GM21515 (cell line): Measurements from ENCODE around the gene TRAPPC12.

ENCODE experiments used
- ATAC-seq: cut with Tn5 transposase; IDR thresholded peaks from one replicate; pipeline ENCODE4 v1.9.1; 2021; ENCODE audit not compliant: unreplicated experiment

TRAPPC12 gene

GRCh38 chr2:3405876-3406275, 26.4 kb downstream of the TRAPPC12 start:
- ATAC-seq, result no peak

- no peak for ATAC-seq
These were observed 27.0 kb downstream of the TRAPPC12 start for GRCh38 chr2:3406501-3406900.

- ATAC-seq, result no peak
These were observed 29.3 kb downstream of the TRAPPC12 start for GRCh38 chr2:3408781-3409180.

- no peak for ATAC-seq
These were observed 30.2 kb downstream of the TRAPPC12 start for GRCh38 chr2:3409627-3410170.

GRCh38 chr2:3411103-3411502, 31.6 kb downstream of the TRAPPC12 start:
- ATAC-seq, result no peak

- ATAC-seq, result no peak
These were observed 34.2 kb downstream of the TRAPPC12 start for GRCh38 chr2:3413697-3414096.

- ATAC-seq, result no peak
These were observed 34.8 kb downstream of the TRAPPC12 start for GRCh38 chr2:3414133-3414860.

GRCh38 chr2:3418766-3419404, 39.4 kb downstream of the TRAPPC12 start:
- ATAC-seq, result no peak

- no peak for ATAC-seq
These were observed 40.7 kb downstream of the TRAPPC12 start for GRCh38 chr2:3420076-3420768.

- no peak for ATAC-seq
These were observed 41.4 kb downstream of the TRAPPC12 start for GRCh38 chr2:3420769-3421397.

- ATAC-seq, result no peak
These were observed 42.1 kb downstream of the TRAPPC12 start for GRCh38 chr2:3421580-3421979.

- no peak for ATAC-seq
These were observed 42.8 kb downstream of the TRAPPC12 start for GRCh38 chr2:3422161-3422779.

- no peak for ATAC-seq
These were observed 44.1 kb downstream of the TRAPPC12 start for GRCh38 chr2:3423492-3424170.

GRCh38 chr2:3424171-3424795, 44.8 kb downstream of the TRAPPC12 start:
- no peak for ATAC-seq

GRCh38 chr2:3426615-3427014, 47.1 kb downstream of the TRAPPC12 start:
- no peak for ATAC-seq

GRCh38 chr2:3427272-3427671, 47.8 kb downstream of the TRAPPC12 start:
- ATAC-seq, result peak; percentile 87

GRCh38 chr2:3428577-3428976, 49.1 kb downstream of the TRAPPC12 start:
- no peak for ATAC-seq

GRCh38 chr2:3429066-3429610, 49.6 kb downstream of the TRAPPC12 start:
- ATAC-seq, result no peak

- ATAC-seq, result no peak
These were observed 50.7 kb downstream of the TRAPPC12 start for GRCh38 chr2:3430172-3430571.
